Gastrocnemius medialis (tissue), 4 donors: ENCODE measurements around the gene PCP4L1.

ENCODE experiments used
- CTCF ChIP-seq, 5 experiments: fragments of 450-650 bp in 3 of 5; fragments of 200-600 bp in 2 of 5; sonication (generic) in 2 of 5; IDR thresholded peaks in 4 of 5; conservative IDR thresholded peaks in 1 of 5; 1 replicate in 4 of 5; 2 replicates in 1 of 5; pipeline ENCODE4 v1.5.1; 2016 to 2019; ENCODE audit warnings: antibody characterized with exemption in 5 of 5, mild to moderate bottlenecking in 3 of 5, moderate library complexity in 3 of 5
- POLR2A ChIP-seq, 2 donors: fragments of 450-650 bp; IDR thresholded peaks; one replicate each; pipeline ENCODE4 v1.6.1; 2017; ENCODE audit warnings: antibody characterized with exemption in 2 of 2, mild to moderate bottlenecking in 2 of 2, moderate library complexity in 2 of 2

GRCh38 chr1:161300478-161300877 is 41.9 kb downstream of the PCP4L1 start:
- TF ChIP-seq CTCF (IDR thresholded peaks at IDR 0.05 in 4 of 5, conservative IDR thresholded peaks at IDR 0.05 in 1 of 5) (no peak), POLR2A (IDR thresholded peaks at IDR 0.05) (no peak)
